Hematopoietic multipotent progenitor cell treated with erythropoietin and hydrocortisone succinate and interleukin-3 and kit ligand, for 17 days (in vitro differentiated cells): ENCODE results near the gene LRMDA.

Experiments
- DNase-seq: peaks from one replicate; pipeline ENCODE4 v3.0.0-alpha.2; 2015; ENCODE audit warnings: low spot score

Gene LRMDA

GRCh38 chr10:75672111-75672671 lies 240.8 kb downstream of the LRMDA start:
- no peak for DNase-seq

DNA sequence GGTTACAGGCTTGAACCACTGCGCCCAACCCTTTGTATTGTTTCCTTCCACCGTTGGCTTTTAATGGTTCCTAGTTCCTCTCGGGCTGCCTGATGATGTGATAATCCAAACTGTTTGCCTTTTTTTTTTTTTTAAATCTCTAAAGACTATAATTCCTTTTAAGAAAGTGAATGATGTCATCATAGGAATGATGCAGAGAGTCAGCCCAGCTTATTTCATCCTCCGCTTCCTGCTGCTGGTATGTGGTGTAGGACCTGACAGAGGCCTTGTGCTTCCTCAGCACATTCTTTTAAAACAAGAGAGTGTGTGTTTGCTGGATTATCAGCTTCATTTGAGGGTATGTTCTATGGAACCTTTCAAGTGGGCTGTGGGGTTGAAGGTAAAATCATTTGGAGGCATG lies 241.4 kb downstream of the LRMDA start:
- no peak for DNase-seq

GRCh38 chr10:75677541-75677940 lies 246.1 kb downstream of the LRMDA start:
- DNase-seq, result no peak

DNA sequence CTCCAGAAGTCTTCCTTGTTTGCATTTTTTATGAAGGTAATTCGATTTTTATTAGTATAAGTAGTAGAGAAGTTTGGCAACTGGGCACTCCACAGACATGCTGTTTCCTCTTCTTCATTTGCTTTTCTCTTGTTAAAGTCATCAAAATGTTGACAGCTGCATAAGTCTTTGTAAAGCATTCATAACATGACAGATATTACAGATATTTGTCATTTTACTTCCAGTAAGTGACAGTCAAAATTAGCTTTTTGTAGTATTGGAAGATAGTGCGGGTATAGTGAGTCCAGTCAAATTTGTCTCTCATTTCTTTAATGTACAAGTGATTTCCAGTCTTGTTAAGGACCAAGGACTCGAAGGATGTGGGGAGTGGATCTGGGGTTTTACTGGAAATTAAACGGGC lies 247.1 kb downstream of the LRMDA start:
- DNase-seq, result no peak

- DNase-seq, result no peak
Observed at GRCh38 chr10:75679536-75679935, 248.1 kb downstream of the LRMDA start.

GRCh38 chr10:75681334-75681733 lies 249.9 kb downstream of the LRMDA start:
- no peak for DNase-seq

- no peak for DNase-seq
Observed at GRCh38 chr10:75682649-75683557, 251.5 kb downstream of the LRMDA start.

- no peak for DNase-seq
Observed at GRCh38 chr10:75685187-75685586, 253.8 kb downstream of the LRMDA start.

GRCh38 chr10:75688506-75689300 lies 257.3 kb downstream of the LRMDA start:
- DNase-seq, result no peak

DNA sequence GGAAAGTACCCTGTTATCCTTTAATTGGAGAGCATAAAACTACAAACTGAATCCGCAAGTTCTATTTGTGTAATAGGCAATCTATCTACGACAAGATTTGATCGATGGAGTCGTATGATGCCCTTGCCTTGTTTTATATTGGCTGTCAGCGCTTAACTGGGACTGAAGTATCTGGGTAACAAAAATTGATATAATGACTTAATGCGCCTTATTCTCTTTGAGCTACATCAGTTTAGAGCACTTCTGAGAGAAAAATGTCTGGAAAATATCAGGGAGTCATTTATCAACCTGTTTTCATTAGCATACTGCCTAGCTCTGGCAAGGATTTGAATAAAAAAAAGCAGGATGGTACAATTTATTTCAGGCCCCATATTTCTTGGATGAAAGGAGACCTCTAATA lies 262.1 kb downstream of the LRMDA start:
- no peak for DNase-seq

DNA sequence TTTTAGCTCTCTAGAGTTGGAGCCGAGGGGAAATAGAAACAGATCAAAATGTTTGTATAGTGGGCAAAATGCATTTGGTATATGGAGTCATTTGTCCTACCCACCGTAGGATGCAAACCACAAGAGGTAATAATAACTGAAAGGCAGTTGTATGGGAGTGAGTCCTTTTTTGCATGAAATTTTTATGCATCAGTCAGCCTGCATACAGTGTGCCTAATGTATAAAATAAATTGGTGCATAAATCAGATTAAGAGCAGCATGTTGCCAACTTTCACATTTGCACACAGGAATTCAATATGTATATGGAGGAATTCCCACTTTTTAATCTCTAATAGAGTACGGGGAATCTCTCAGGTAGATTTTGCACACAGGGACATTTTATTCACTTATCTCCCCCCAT lies 262.8 kb downstream of the LRMDA start:
- DNase-seq, result no peak

- DNase-seq, result no peak
Observed at GRCh38 chr10:75694790-75695189, 263.4 kb downstream of the LRMDA start.

DNA sequence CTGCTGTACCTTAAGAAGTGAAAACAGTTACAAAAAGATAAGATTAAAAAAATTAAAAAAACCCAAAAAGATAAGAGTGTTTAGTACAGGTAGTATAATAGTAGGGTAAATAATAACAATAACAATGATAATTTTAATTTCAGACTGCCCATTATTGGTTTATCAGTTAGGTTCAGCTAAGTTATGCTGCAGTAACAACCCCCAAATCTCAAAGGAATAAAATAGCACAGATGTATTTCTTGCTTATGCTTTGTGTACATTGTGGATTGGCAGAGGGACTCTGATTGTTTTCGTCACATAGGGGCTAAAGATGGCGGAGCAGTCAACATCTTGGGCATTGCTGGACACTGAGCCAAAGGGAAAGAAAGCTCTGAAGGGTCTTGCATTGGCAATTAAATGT lies 264.6 kb downstream of the LRMDA start:
- no peak for DNase-seq

DNA sequence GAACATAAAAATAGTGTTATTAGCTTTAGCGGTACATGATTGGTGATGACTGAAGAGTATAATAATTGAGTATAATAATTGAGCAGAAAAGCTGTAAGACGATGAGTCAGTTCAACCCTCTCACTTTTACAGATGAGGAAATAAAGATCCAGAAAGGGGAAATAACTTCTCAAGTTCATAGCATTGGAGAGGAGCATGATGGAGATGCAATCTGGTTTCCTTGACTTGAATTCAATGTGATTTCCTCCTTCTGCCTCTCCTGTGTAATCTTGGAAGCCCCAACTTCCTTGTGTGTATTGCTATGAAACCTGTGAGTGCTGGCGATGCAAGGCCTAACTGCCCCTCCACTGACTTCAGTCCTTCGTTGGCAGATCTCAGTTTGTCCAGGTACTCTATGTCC lies 265.1 kb downstream of the LRMDA start:
- DNase-seq, result no peak

DNA sequence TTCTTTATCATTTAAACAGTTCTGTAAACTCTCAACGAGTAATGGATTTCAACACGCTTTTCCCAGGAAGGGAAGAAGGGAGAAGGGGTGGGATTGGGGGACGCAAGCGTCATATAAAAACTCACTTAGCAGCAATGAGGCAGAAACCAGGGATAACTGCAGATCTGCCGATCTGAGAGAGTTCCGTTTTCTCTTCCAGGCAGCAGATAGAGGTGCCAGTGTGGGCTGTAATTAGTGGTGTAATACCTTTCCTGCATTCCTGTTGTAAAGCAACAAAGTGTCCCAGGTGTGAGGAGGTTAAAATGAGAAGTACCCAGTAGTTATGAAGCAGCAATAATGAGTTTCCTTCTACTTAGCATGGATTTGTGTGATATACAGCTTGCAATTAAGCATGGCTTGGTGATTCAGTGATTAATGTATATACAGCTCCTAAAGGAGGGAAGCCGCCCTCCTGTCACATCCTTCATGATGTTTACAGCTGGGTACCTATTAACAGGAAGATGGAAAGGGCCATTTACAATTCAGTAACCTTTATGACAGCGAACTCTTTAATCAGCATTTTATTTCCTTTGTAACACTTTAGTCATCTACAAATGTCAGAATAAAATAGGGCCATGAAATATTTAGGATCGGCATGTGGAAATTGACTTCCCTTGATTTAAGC lies 271.9 kb downstream of the LRMDA start:
- no peak for DNase-seq

- no peak for DNase-seq
Observed at GRCh38 chr10:75705426-75705825, 274.0 kb downstream of the LRMDA start.

GRCh38 chr10:75707080-75707840 lies 275.8 kb downstream of the LRMDA start:
- DNase-seq, result no peak

GRCh38 chr10:75708060-75708459 lies 276.6 kb downstream of the LRMDA start:
- DNase-seq, result no peak

- DNase-seq, result no peak
Observed at GRCh38 chr10:75709245-75709644, 277.8 kb downstream of the LRMDA start.

GRCh38 chr10:75709811-75710210 lies 278.4 kb downstream of the LRMDA start:
- DNase-seq, result no peak

- no peak for DNase-seq
Observed at GRCh38 chr10:75712242-75712880, 280.9 kb downstream of the LRMDA start.
